Astrocyte (in vitro differentiated cells and primary cell): ENCODE measurements around the gene TELO2. TPM values are rescaled to one million over a fixed set of nuclear protein-coding genes. Genes with fewer than 3 reads are reported as not detected.

Experiments
- DNase-seq: peaks from one replicate; pipeline ENCODE4 v3.0.0-alpha.2; 2010; ENCODE audit warnings: low read depth
- FAIRE-seq: peaks from 2 replicates; lab custom pipeline; 2011; peaks lifted over from hg19 to GRCh38; lab: Jason Lieb, UNC
- H2AFZ ChIP-seq: 2 replicates; pipeline ENCODE4 v1.6.0; 2012; ENCODE audit warnings: low read depth, low read length, inconsistent platforms
- H3K27ac ChIP-seq: 2 replicates; pipeline ENCODE4 v1.5.1; 2011; ENCODE audit warnings: low read depth, low read length, inconsistent platforms
- H3K27me3 ChIP-seq: 2 replicates; pipeline ENCODE4 v1.6.0; 2011; ENCODE audit warnings: low read length, inconsistent platforms; ENCODE audit not compliant: insufficient read depth
- H3K36me3 ChIP-seq: 2 replicates; pipeline ENCODE4 v1.5.1; 2011; ENCODE audit warnings: low read length, inconsistent platforms; ENCODE audit not compliant: insufficient read depth
- H3K4me1 ChIP-seq: 2 replicates; pipeline ENCODE4 v1.5.1; 2011; ENCODE audit warnings: low read length, inconsistent platforms; ENCODE audit not compliant: insufficient read depth
- H3K4me2 ChIP-seq: 2 replicates; pipeline ENCODE4 v1.6.0; 2012; ENCODE audit warnings: low read length, inconsistent platforms
- H3K4me3 ChIP-seq: 2 replicates; pipeline ENCODE4 v1.5.1; 2011; ENCODE audit warnings: low read depth, mild to moderate bottlenecking, low read length, inconsistent platforms; ENCODE audit not compliant: insufficient read depth
- H3K79me2 ChIP-seq: 2 replicates; pipeline ENCODE4 v1.6.0; 2012; ENCODE audit warnings: mild to moderate bottlenecking, low read length, inconsistent platforms; ENCODE audit not compliant: insufficient read depth
- H3K9ac ChIP-seq: 2 replicates; pipeline ENCODE4 v1.6.0; 2012; ENCODE audit warnings: mild to moderate bottlenecking, low read length, inconsistent platforms
- H3K9me3 ChIP-seq: 2 replicates; pipeline ENCODE4 v1.5.1; 2012; ENCODE audit warnings: low read depth, mild to moderate bottlenecking, low read length, inconsistent platforms; ENCODE audit not compliant: insufficient read depth
- H4K20me1 ChIP-seq: 2 replicates; pipeline ENCODE4 v1.6.0; 2012; ENCODE audit warnings: low read length, inconsistent platforms; ENCODE audit not compliant: insufficient read depth
- H3K27ac Mint-ChIP-seq: one replicate; pipeline ENCODE4 v1.8.0; 2021; ENCODE audit warnings: mild to moderate bottlenecking, mixed read lengths; ENCODE audit not compliant: unreplicated experiment
- H3K27me3 Mint-ChIP-seq: one replicate; pipeline ENCODE4 v1.8.0; 2021; ENCODE audit warnings: low read depth, mixed read lengths; ENCODE audit not compliant: unreplicated experiment
- H3K36me3 Mint-ChIP-seq: one replicate; pipeline ENCODE4 v1.8.0; 2021; ENCODE audit warnings: low read depth, mixed read lengths; ENCODE audit not compliant: unreplicated experiment
- H3K4me1 Mint-ChIP-seq: one replicate; pipeline ENCODE4 v1.8.0; 2021; ENCODE audit warnings: low read depth, mixed read lengths; ENCODE audit not compliant: unreplicated experiment
- H3K4me3 Mint-ChIP-seq: one replicate; pipeline ENCODE4 v1.8.0; 2021; ENCODE audit warnings: mild to moderate bottlenecking, moderate library complexity, mixed read lengths; ENCODE audit not compliant: unreplicated experiment
- H3K9me3 Mint-ChIP-seq: one replicate; pipeline ENCODE4 v1.8.0; 2021; ENCODE audit warnings: mild to moderate bottlenecking, mixed read lengths; ENCODE audit not compliant: unreplicated experiment
- EZH2 ChIP-seq: IDR thresholded peaks from 2 replicates; pipeline ENCODE4 v1.6.1; 2012; ENCODE audit warnings: mild to moderate bottlenecking, low read length, inconsistent platforms; ENCODE audit not compliant: insufficient read depth
- total RNA-seq: library from RNA; stranded (reverse); gene quantifications from 2 replicates; pipeline ENCODE4 v1.2.1, GENCODE V29; 2021
- TF ChIP-seq, protein P1 (sequence below): IDR thresholded peaks from 2 replicates; pipeline ENCODE4 v1.5.1; 2011; ENCODE audit warnings: low read depth, mild to moderate bottlenecking, inconsistent platforms, low read length, moderate library complexity; ENCODE audit not compliant: insufficient read depth

TELO2 gene
- total RNA-seq, 1 donor from 2014 or later, result 21.1 TPM

DNA sequence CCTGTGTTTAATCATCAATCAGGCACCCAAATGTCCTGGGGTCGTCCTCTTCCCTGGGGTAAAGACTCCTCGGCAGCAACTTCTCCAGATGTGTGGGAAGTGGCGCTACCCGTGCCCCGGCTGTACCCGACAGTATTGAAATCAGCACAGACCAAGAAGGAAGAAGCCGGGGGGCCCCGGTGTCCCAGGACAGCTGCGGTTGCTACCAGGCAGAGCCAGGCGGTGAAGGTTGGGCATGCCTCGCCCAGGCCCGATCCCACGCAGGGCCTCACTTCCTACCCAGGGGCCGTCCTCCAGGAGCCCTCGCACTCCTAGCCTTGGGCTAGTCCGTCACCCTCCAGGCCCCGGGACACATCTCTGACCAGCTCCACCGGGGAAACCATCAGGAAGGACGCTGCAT is 39.8 kb upstream of the TELO2 start:
- H3K36me3 ChIP-seq, result no peaks in the 10 kb centered on the region
- no peak overlapping the region for H3K4me3 ChIP-seq
- no peak overlapping the region for H3K4me3 Mint-ChIP-seq
- H2AFZ ChIP-seq, result no peak overlapping the region
- H3K4me1 Mint-ChIP-seq, result no peaks in the 10 kb centered on the region
- FAIRE-seq, result no peak
- peaks cover 7% of the 10 kb centered on the region for H4K20me1 ChIP-seq
- H3K27ac Mint-ChIP-seq, result no peak overlapping the region
- no peaks in the 10 kb centered on the region for H3K79me2 ChIP-seq
- no peaks in the 10 kb centered on the region for H3K9me3 ChIP-seq
- TF ChIP-seq, protein P1, sequence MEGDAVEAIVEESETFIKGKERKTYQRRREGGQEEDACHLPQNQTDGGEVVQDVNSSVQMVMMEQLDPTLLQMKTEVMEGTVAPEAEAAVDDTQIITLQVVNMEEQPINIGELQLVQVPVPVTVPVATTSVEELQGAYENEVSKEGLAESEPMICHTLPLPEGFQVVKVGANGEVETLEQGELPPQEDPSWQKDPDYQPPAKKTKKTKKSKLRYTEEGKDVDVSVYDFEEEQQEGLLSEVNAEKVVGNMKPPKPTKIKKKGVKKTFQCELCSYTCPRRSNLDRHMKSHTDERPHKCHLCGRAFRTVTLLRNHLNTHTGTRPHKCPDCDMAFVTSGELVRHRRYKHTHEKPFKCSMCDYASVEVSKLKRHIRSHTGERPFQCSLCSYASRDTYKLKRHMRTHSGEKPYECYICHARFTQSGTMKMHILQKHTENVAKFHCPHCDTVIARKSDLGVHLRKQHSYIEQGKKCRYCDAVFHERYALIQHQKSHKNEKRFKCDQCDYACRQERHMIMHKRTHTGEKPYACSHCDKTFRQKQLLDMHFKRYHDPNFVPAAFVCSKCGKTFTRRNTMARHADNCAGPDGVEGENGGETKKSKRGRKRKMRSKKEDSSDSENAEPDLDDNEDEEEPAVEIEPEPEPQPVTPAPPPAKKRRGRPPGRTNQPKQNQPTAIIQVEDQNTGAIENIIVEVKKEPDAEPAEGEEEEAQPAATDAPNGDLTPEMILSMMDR, result no peak
- TF ChIP-seq EZH2, result no peak
- H3K9ac ChIP-seq, result no peak overlapping the region
- H3K27me3 ChIP-seq, result no peaks in the 10 kb centered on the region
- no peaks in the 10 kb centered on the region for H3K4me1 ChIP-seq
- H3K27me3 Mint-ChIP-seq, result no peaks in the 10 kb centered on the region
- H3K4me2 ChIP-seq, result no peak overlapping the region
- H3K27ac ChIP-seq, result no peak overlapping the region
- no peak for DNase-seq
- peaks cover 6% of the 10 kb centered on the region for H3K36me3 Mint-ChIP-seq
- H3K9me3 Mint-ChIP-seq, result no peaks in the 10 kb centered on the region

DNA sequence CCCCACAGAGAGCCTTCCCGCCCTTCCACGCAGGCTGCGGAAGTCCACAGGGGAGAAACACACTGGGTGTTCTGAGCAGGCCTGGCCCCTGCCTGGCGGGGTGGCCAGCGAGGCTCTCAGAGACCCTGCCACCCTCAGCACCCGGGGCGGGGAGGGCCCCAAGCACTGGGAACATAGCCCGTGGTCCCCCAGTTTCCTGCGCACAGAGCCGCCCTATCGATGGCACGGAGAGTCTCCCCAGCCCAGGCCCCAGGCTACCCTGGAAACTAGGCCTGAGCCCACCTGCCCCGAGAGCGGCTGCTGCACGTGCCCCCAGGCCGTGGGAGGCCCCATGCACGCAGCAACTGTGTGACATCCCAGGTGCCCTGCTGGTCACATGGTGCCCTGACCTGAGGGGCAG is 38.6 kb upstream of the TELO2 start:
- H3K27ac Mint-ChIP-seq, result no peak overlapping the region
- Histone ChIP-seq H3K9me3 (no peaks in the 10 kb centered on the region), H4K20me1 (peaks cover 8% of the 10 kb centered on the region), H3K27me3 (no peaks in the 10 kb centered on the region), H2AFZ (no peak overlapping the region), H3K4me2 (no peak overlapping the region), H3K36me3 (no peaks in the 10 kb centered on the region), H3K4me3 (no peak overlapping the region), H3K27ac (no peak overlapping the region), H3K4me1 (no peaks in the 10 kb centered on the region), H3K9ac (no peak overlapping the region), H3K79me2 (no peaks in the 10 kb centered on the region)
- H3K9me3 Mint-ChIP-seq, result no peaks in the 10 kb centered on the region
- no peaks in the 10 kb centered on the region for H3K4me1 Mint-ChIP-seq
- DNase-seq, result no peak
- peaks cover 6% of the 10 kb centered on the region for H3K36me3 Mint-ChIP-seq
- H3K4me3 Mint-ChIP-seq, result no peak overlapping the region
- no peak for FAIRE-seq
- TF ChIP-seq, protein P1, result no peak
- TF ChIP-seq EZH2, result no peak
- H3K27me3 Mint-ChIP-seq, result no peaks in the 10 kb centered on the region

DNA sequence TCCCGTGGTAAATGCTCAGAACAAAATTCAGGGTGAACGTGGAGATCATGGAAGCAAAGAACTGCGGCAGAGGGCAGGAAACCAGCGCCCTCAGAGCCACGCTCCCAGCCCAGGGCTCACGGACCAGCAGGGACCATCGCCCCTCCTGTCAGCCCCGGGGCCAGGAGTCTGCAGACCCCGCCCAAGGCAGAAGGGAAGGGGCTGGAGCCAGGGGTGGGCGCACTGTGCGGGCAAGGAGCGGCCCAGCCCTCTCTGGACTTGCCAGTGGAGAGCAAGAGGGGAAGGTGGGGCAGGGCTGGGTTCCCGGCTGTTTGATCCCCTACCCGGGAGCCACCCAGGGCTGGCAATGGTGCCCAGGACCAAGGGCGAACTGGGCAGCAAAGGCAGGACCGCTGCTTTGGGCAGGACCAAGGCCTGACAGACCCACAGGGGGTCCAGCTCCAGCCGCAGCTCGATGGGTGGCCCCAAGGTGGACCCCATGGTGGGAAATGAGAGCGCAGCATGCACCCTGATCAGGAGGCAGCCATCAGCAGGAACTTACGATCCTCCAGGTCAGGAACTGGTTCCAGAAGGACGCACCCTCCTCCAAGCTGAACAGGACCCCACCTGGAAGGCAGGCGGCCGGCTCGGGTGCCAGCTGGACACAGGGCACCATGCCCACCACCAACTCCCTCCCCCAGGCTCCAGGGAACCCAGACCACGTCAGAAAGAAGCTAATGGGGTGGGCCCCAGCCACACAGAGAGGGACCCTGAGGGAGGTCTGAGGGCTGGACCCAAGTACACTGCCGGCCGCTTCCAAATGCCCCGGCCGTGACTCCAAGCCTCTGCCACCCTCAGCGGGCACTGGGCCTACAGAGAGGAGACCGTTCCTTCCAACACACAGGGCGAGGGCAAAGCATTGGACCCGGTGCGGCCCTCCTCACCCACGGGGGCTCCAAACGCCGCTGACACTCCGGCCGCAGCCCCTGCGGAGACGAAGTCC is 37.7 kb upstream of the TELO2 start:
- no peak overlapping the region for H3K4me2 ChIP-seq
- no peak overlapping the region for H2AFZ ChIP-seq
- FAIRE-seq, result no peak
- H3K79me2 ChIP-seq, result no peaks in the 10 kb centered on the region
- Mint-ChIP-seq H3K4me3 (no peak overlapping the region), H3K4me1 (no peaks in the 10 kb centered on the region), H3K27me3 (no peaks in the 10 kb centered on the region), H3K27ac (no peak overlapping the region), H3K36me3 (peaks cover 6% of the 10 kb centered on the region), H3K9me3 (no peaks in the 10 kb centered on the region)
- no peak overlapping the region for H3K9ac ChIP-seq
- no peak for DNase-seq
- H3K4me3 ChIP-seq, result no peak overlapping the region
- peaks cover 8% of the 10 kb centered on the region for H4K20me1 ChIP-seq
- TF ChIP-seq, protein P1, result no peak
- TF ChIP-seq EZH2, result no peak
- no peak overlapping the region for H3K27ac ChIP-seq
- no peaks in the 10 kb centered on the region for H3K4me1 ChIP-seq
- no peaks in the 10 kb centered on the region for H3K9me3 ChIP-seq
- H3K36me3 ChIP-seq, result no peaks in the 10 kb centered on the region
- H3K27me3 ChIP-seq, result no peaks in the 10 kb centered on the region
